ENCODE data around the gene ZFR.

Gene ZFR

DNA sequence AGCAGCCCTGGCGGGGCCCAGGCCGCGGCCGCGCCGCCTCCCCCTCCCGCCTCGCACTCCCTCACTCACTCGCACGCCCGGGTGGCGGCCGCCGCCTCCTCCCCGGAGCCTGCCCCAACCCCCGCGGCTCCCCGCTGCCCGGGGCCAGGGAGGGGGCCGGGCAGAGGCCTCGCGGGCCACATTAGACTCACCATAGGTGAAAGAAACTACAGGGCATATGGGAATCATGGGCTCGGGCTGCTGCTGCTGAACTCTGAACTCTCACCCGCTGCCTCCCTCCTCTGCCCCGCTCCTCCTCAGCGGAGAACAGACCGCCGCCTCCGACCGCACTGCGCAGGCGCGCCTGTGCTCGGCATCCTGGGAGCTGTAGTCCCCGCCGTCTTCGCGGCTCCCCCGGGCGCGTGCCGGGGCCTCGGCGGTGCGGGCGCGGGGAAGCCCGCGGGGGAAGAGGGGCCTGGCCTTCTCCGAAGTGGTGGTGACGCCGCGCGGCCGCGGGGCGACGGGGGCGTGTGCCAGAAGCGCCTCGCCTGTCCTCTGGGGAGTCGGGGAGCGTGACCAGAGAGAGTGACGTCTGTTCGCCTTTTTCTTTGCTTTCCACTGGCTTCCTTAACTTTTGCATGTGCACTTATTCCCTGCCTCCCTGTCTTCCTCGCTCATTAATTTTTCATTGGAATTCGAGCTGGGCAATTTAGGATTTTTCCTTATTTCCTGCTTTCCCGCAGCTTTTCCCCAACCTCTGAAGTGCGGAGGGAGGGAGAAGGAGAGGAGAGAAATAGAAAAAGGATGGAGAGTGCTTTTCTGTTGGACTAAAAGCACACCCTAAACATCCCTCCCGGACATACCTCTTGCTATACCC lies at the start of gene ZFR:
ZFR (minus strand) TSS at position 310 of the 856 bp plus-strand sequence; CDS start at position 228, 82 bp downstream.
- DNase-seq, result peak; percentile 82
- in situ Hi-C loops (cut with HindIII; ENCODE audit: low pct_ligation_motif_present, low pct_unique_long_range_greater_than_20kb, low sequenced_read_pairs), result no loop called here

DNA sequence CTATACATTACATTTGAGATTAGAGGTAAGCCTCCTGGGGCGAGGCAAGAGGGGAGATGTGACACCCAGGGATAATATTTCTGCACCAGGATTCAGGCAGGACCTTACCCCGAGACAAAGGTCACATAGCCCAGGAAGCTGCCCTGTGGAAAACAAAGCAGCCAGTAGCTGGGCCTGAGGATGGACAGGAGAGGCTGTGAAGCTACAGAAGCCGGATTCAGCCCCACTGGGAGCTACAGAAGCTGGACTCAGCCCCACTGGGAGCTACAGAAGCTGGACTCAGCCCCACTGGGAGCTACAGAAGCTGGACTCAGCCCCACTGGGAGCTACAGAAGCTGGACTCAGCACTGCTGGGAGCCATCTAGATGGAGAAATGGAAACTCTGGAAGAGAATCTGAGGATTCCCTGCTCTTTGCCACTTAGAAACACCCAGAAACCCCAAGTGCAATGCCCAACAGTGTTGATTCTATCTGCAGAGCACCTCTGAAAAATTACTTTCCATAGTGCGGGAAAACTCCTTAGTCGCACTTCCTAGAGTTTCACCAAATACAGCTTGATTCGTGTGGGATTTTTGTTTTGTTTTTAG lies 46.5 kb upstream of the ZFR start:
- in situ Hi-C loops (cut with HindIII; ENCODE audit: low pct_ligation_motif_present, low pct_unique_long_range_greater_than_20kb, low sequenced_read_pairs), result no loop called here
- DNase-seq, result no peak

DNA sequence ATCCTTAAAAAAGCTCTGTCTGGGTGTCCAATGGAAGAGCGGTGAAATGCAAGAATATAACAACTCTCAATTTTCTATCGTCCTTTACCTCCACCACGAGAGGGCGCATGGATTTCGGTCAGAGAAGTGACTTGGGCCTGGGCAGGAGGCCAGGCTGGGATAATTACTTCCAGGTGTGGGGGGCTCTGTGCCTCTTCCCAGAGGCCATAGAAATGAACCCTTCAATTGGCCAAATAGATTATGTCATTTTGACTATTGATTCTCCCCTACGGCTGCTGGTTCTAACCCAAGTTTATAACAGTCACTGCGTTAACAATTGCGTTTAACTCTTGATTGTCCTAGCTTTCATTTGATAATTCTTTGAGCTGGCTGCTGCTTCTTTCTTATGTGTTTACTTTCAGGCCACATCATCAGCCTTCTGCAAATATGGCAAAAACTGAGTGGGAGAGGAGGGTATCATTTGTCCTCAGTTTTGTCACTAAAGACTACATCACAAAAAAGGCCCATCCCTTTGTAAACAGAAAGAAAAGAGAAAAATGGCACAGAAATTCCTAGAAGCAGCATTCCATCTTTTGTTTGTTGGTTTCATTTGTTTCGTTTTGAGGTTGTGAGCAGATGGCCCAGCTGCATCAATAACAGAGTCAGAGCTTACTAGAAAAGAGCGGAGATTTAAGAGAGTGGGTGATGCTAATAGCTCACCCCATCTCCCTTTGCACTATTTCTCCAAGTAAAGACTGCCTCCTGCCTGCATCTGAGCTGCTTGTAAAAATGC lies 45.4 kb upstream of the ZFR start:
- in situ Hi-C loops (cut with HindIII; ENCODE audit: low pct_ligation_motif_present, low pct_unique_long_range_greater_than_20kb, low sequenced_read_pairs), result no loop called here

DNA sequence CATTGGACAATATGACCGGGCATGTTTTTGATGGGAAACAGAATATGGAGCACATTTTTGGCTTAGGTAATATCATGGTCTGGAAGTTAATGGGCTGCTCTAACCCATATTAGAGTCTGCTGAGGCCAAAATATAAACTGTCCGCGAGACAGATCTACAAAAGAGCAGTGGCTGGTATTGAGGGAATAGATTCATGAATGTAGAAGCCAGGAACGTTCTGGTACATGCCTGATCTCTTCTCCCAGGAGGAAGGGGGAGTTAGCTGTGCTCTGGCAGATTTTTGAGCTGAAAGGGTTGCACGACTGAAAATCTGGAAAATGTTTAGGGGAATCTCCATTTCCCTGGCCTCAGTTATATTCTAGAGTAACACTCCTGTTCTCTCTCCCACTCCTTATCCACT lies 42.9 kb upstream of the ZFR start:
- no peak for DNase-seq
- in situ Hi-C loops (cut with HindIII; ENCODE audit: low pct_ligation_motif_present, low pct_unique_long_range_greater_than_20kb, low sequenced_read_pairs), result no loop called here

More for the DNA sequence above, 45.4 kb upstream of the ZFR start:
- peak; percentile 66 for DNase-seq

DNA sequence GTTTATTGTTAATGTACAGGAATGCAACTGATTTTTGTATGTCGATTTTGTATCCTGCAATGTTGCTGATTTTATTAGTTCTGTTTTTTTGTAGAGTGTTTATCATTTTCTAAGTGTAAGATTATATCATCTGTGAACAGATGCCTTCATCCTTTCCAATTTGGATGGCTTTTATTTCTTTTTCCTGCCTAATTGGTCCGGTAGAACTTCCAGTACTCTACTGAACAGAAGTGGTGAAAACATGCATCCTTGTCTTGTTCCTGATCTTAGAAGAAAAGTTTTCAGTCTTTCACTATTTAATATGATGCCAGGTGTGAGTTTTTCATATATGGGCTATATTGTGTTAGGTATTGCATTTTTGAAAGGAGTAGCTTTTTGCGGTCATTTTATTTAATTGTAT lies 42.5 kb upstream of the ZFR start:
- in situ Hi-C loops (cut with HindIII; ENCODE audit: low pct_ligation_motif_present, low pct_unique_long_range_greater_than_20kb, low sequenced_read_pairs), result no loop called here
- DNase-seq, result no peak

DNA sequence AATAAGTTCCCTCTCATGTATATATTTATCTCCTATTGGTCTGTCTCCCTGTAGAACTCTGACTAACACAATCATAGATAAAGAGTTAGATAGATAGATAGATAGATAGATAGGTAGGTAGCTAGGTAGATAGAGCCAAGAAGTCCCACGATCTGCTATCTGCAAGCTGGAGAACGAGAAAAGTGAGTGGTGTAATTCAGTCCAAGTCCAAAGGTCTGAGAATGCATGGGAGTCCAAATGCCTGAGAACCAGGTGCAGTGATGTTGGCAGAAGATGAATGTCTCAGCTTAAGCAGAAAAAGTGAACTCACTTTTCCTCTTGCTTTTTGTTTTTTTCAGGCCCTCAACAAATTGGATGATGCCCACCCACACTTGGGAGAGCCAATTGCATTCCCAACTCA lies 37.7 kb upstream of the ZFR start:
- in situ Hi-C loops (cut with HindIII; ENCODE audit: low pct_ligation_motif_present, low pct_unique_long_range_greater_than_20kb, low sequenced_read_pairs), result no loop called here

DNA sequence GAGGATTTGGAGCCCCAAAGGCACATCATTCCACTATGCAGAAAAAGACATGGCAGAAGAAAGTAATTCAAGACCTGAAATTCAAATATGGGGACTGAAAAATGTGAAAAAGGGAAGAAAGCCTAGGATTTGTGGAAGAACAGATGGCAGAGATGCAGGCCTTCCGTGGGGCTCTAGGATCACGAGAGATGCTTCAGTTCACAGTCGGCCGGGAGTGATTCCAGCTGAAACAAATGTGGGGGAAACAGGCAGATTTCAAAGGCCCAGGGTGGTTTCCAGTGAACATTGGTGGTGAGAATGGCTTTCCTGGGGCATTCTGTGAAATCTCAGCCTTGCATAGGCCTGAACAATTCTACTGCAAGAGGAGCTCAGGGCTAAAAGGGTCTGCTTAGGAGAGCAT lies 34.6 kb upstream of the ZFR start:
- DNase-seq, result no peak
- in situ Hi-C loops (cut with HindIII; ENCODE audit: low pct_ligation_motif_present, low pct_unique_long_range_greater_than_20kb, low sequenced_read_pairs), result no loop called here

More for the DNA sequence above, 37.7 kb upstream of the ZFR start:
- DNase-seq, result no peak

DNA sequence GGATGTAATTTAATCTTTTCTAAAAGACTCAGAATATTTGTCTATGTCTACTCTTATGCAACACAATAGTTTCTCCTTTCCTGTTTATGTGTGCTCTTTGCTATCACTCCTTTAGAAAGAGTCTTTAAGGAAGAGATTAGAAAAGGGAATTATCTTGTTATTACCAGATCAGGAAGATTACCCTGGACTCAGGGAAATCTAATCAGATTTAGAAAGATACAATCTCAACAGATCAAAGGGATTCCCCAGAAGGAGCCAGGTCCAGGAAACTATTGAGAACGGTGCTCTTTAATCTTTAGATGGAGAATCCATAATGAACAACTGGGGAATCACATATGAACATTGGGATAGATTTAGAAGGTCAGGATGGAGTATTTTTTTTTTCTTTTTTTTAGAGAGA lies 32.4 kb upstream of the ZFR start:
- DNase-seq, result no peak
- in situ Hi-C loops (cut with HindIII; ENCODE audit: low pct_ligation_motif_present, low pct_unique_long_range_greater_than_20kb, low sequenced_read_pairs), result no loop called here

DNA sequence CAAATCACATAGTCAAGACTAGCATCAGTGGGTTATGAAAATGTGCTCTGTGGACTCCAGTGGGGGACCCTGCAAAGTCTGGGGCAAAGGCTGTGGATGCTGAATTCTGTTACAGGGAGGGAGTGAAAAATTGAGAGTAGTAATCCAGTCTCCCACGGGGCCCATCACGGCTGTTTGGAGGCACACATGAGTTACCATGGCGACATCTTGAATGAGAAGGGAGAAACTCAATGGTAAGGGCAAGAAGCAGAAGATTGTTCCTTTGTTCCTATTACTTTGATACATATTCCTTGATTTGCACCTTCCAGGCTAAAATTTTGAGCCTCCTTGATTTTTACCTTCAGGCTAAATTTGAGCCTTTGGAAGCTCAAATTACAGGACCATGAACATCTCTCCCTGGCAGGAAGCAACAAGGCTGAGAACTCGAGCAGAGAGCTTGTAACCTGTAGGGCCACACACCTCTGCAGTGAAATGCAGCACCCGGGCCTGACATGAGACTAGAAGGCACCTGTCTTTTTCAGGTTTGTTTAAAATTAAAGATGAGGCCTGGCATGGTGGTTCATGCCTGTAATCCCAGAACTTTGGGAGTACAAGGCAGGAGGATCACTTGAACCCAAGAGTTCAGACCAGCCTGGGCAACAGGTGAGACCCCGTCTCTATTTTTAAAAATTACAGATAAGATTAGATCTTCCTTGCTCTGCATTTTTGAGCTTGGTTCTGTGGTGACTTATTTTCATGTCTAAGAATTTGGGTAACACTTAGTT lies 31.0 kb upstream of the ZFR start:
- no peak for DNase-seq
- in situ Hi-C loops (cut with HindIII; ENCODE audit: low pct_ligation_motif_present, low pct_unique_long_range_greater_than_20kb, low sequenced_read_pairs), result no loop called here

DNA sequence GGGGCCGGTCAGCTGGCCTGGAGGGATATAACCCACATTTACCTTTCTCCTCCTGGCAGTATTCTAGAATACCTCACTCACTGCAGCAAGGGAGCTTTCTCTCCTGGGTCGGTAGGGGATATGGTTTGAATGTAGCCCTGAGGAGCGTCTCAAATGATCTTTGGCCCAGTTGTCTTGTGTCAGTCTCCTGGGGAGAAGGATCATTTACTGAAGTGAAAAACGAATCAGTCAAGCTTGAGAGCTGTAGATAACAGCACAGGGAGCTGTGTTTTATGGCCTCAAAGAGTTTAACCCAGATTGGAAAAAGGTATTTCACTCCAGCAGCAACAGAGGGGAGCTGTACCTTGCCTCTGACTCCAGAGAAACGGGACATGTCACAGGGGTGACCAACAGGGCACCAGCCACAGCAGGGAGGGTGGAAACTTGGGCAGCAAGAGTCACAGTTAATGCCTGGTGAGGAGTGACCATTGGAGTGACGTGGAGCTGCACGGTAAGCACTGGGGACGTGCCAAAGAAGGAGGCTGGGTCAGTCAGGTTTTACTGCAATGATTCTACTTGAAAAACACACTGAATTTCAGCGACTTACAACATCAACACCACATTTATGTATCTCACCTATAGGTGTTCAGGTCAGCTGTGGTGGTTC lies 29.8 kb upstream of the ZFR start:
- no peak for DNase-seq
- in situ Hi-C loops (cut with HindIII; ENCODE audit: low pct_ligation_motif_present, low pct_unique_long_range_greater_than_20kb, low sequenced_read_pairs), result no loop called here

DNA sequence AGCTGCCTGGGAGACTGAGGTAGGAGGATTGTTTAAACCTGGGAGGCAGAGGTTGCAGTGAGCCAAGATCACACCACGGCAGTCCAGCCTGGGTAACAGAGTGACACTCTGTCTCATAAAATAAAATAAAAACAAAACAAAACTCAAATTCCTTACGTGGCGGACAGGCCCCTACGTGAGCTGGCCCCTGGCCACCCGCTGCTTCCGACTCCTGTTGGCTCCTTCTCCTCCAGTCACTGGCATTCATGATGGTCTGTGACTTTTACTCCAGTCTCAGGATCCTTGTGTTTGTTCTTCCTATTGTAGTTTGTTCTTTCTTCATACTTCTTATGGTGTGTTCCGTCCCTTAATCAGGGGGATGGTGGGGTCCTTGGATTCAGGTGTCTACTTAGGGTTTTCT lies 28.5 kb upstream of the ZFR start:
- in situ Hi-C loops (cut with HindIII; ENCODE audit: low pct_ligation_motif_present, low pct_unique_long_range_greater_than_20kb, low sequenced_read_pairs), result no loop called here

DNA sequence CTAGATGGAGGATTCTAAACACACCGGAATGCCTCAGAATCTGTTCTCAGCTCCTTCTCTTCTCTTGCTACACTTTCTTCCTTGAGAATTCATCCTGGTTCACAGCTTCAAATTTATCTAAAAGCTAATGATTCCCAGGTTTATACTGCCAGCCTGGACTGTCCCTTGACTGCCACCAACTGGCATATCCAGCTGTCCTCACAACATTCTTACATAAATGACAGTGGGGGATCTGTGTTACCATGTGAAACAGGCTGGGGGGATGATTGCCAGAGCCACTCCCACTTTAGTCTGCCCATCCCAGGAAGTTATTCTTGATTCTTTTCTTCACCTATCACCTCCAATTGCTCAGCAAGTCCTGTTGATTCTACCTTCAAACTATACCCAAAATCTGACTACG lies 27.2 kb upstream of the ZFR start:
- no peak for DNase-seq
- in situ Hi-C loops (cut with HindIII; ENCODE audit: low pct_ligation_motif_present, low pct_unique_long_range_greater_than_20kb, low sequenced_read_pairs), result no loop called here

More for the DNA sequence above, 28.5 kb upstream of the ZFR start:
- no peak for DNase-seq

DNA sequence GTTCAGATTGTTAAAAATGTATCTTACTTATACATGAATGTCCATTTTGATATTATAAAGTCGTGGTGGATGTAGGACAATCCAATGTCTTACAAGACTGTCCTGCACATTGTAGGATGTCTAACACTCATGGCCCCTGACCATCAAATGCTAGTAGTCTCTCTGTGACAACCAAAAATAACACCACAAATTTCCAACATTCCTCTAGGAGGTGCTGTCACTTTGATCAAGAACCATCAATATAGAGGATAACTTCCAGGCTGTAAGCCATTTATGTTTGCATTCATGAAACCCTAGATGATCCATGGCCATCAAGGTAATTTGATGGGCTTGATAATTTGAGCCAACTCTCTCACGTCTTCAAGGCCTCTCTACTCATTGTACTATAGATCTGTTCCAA lies 20.5 kb upstream of the ZFR start:
- peak; percentile 8 for DNase-seq
- in situ Hi-C loops (cut with HindIII; ENCODE audit: low pct_ligation_motif_present, low pct_unique_long_range_greater_than_20kb, low sequenced_read_pairs), result no loop called here

DNA sequence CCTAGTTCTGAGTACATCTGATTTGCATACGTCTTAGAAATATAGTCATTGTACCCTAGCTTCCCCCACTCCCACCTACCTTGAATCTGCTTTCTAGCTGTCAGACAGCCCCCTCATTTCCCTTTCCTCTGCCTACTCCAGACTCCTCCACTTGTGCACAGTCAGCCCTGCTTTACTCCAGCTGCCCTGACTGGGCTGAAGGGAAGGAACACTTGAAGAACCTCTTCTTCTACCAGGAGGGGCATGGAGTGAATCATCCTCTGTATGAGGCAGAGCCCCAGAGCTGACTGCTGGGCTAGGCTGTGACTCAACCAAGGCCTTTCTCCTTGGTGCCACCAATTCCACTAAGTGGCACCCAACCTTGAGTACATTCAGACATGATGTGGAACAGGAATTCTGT lies 18.1 kb upstream of the ZFR start:
- in situ Hi-C loops (cut with HindIII; ENCODE audit: low pct_ligation_motif_present, low pct_unique_long_range_greater_than_20kb, low sequenced_read_pairs), result no loop called here
- peak; percentile 6 for DNase-seq

DNA sequence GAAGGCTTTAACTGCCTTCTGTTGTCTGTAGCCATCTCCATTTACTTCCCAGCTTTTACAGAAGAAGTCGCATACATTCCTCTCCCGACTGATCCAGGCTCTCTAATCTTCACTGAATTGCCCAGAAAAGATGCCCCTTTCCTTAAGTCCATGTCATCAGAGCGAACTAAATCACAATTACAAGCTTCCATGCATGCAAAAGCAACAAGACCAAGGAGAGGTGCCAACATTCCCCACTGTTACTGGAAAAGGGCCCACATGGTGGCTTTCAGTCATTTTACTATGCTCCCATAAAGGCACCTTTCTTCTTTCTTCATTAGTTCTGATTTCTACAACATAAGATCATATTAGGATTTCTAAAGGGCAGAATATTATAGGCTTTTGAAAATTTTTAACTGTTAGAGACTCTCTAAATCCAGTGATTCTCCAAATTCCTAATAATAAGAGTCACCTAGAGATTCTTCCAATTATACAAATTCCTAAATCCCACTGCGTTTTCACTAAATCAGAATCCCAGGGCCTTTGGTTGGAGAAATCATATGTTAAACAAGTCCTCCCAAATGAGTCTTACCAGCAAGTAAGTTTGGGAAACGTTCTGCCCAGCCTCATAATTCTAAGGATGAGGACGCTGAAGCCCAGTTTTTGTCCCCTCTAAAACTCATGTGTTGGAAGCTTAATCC lies 17.0 kb upstream of the ZFR start:
- in situ Hi-C loops (cut with HindIII; ENCODE audit: low pct_ligation_motif_present, low pct_unique_long_range_greater_than_20kb, low sequenced_read_pairs), result no loop called here
- DNase-seq, result no peak

DNA sequence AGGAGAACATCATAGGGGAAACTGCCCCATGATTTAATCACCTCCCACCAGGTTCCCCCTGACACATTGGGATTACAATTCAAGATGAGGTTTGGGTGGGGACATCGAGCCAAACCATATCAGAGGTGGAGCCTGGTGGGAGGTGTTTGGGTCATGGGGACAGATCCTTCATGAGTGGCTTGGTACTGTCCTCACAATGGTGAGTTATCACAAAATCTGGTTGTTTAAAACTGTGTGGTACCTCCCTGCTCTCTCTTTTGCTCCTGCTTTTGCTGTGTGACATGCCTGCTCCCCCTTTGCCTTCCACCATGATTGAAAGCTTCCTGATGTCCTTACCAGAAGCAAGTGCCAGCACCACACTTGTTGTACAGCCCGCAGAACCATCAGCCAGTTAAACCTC lies 16.2 kb upstream of the ZFR start:
- in situ Hi-C loops (cut with HindIII; ENCODE audit: low pct_ligation_motif_present, low pct_unique_long_range_greater_than_20kb, low sequenced_read_pairs), result no loop called here
- DNase-seq, result no peak

DNA sequence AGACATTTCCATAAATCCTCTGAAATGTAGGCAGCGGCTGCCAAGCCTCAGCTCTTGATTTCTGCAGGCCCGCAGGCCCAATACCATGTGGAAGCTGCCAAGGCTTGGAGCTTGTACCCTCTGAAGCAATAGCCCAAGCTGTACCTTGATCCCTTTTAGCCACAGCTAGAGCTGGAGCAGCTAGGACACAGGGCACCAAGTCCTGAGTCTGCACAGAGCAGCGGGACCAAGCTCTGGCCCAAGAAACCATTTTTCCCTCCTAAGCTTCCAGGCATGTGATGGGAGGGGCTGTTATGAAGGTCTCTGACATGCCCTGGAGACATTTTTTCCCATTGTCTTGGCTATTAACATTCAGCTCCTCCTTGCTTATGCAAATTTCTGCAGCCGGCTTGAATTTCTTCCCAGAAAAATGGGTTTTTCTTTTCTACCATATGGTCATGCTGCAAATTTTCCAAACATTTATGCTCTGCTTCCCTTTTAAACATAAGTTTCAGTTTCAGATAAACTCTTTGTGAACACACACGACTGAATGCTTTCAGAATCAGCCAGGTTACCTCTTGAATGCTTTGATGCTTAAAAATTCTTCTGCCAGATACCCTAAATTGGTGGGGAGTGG lies 14.4 kb upstream of the ZFR start:
- in situ Hi-C loops (cut with HindIII; ENCODE audit: low pct_ligation_motif_present, low pct_unique_long_range_greater_than_20kb, low sequenced_read_pairs), result no loop called here
- DNase-seq, result no peak
